HepG2 (cell line): ENCODE results near the gene FRAS1. TPM values are rescaled to one million over a fixed set of nuclear protein-coding genes. Genes with fewer than 3 reads are reported as not detected.

Experiments used
- CEBPB ChIP-seq: IDR thresholded peaks from 2 replicates; pipeline ENCODE4 v1.6.1; 2011; ENCODE audit warnings: low read depth, low read length, improper control_type of control experiment, borderline replicate concordance
- CTCF ChIP-seq: sonication (generic); formaldehyde crosslinking; IDR thresholded peaks from 2 replicates; pipeline ENCODE4 v1.5.0; 2020; ENCODE audit warnings: mild to moderate bottlenecking, missing genetic modification reagents, moderate library complexity
- FOSL1 ChIP-seq: sonication (generic); formaldehyde crosslinking; IDR thresholded peaks from 2 replicates; pipeline ENCODE4 v1.9.0; 2021; ENCODE audit warnings: missing genetic modification reagents, borderline replicate concordance
- GATAD2A ChIP-seq: IDR thresholded peaks from 2 replicates; pipeline ENCODE4 v1.6.1; 2016
- HMGXB4 ChIP-seq, 2 experiments: sonication (generic) in 1 of 2; formaldehyde crosslinking in 1 of 2; IDR thresholded peaks; 2 replicates each; pipeline versions ENCODE4 v1.4.0 to v1.6.1; 2018 to 2020; ENCODE audit warnings: missing genetic modification reagents in 2 of 2, borderline replicate concordance in 1 of 2, low read depth in 1 of 2, mild to moderate bottlenecking in 1 of 2, missing biosample characterization in 1 of 2
- HOMEZ ChIP-seq: IDR thresholded peaks from 2 replicates; pipeline ENCODE4 v1.6.1; 2016; ENCODE audit warnings: low read depth
- JUNB ChIP-seq: sonication (generic); formaldehyde crosslinking; IDR thresholded peaks from 2 replicates; pipeline ENCODE4 v1.8.0; 2022; ENCODE audit warnings: missing genetic modification reagents, mild to moderate bottlenecking, borderline replicate concordance
- MED13 ChIP-seq: sonication (generic); formaldehyde crosslinking; IDR thresholded peaks from 2 replicates; pipeline ENCODE4 v1.5.0; 2020; ENCODE audit warnings: missing genetic modification reagents
- NR2F2 ChIP-seq: IDR thresholded peaks from 2 replicates; pipeline ENCODE4 v1.6.1; 2012; ENCODE audit warnings: low read depth, inconsistent platforms, borderline replicate concordance
- PRDM4 ChIP-seq: sonication (generic); formaldehyde crosslinking; IDR thresholded peaks from 2 replicates; pipeline ENCODE4 v1.9.0; 2021; ENCODE audit warnings: missing genetic modification reagents, borderline replicate concordance
- REPIN1 ChIP-seq: sonication (generic); formaldehyde crosslinking; IDR thresholded peaks from 2 replicates; pipeline ENCODE4 v1.8.0; 2022; ENCODE audit warnings: missing genetic modification reagents, low read depth, mild to moderate bottlenecking, borderline replicate concordance
- SKIL ChIP-seq: sonication (generic); formaldehyde crosslinking; IDR thresholded peaks from 2 replicates; pipeline ENCODE4 v1.8.0; 2022; ENCODE audit warnings: missing genetic modification reagents, mild to moderate bottlenecking, moderate library complexity, borderline replicate concordance
- STAG1 ChIP-seq: sonication (generic); formaldehyde crosslinking; IDR thresholded peaks from 2 replicates; pipeline ENCODE4 v1.4.0; 2020; ENCODE audit warnings: missing genetic modification reagents
- ZBTB49 ChIP-seq: sonication (generic); formaldehyde crosslinking; IDR thresholded peaks from 2 replicates; pipeline ENCODE4 v1.4.0; 2020; ENCODE audit warnings: missing genetic modification reagents, borderline replicate concordance
- ZNF101 ChIP-seq: sonication (generic); formaldehyde crosslinking; IDR thresholded peaks from 2 replicates; pipeline ENCODE4 v1.4.0; 2020; ENCODE audit warnings: mild to moderate bottlenecking, low read depth, missing genetic modification reagents, borderline replicate concordance
- ZNF484 ChIP-seq: sonication (generic); formaldehyde crosslinking; IDR thresholded peaks from 2 replicates; pipeline ENCODE4 v1.5.1; 2020; ENCODE audit warnings: mild to moderate bottlenecking, low read depth, missing genetic modification reagents, borderline replicate concordance
- polyA plus RNA-seq, 8 experiments: library from polyadenylated mRNA; depleted of rRNA in 3 of 8; stranded (reverse) in 7 of 8; unstranded in 1 of 8; fragments of >200 nt; fragmentation: Illumina TruSeq in 4 of 8; extraction: Trizol in 4 of 8; gene quantifications; 2 replicates each; pipeline versions ENCODE4 v1.2.1 to v1.2.3, GENCODE V29; 2011 to 2016; ENCODE audit warnings: low read depth in 4 of 8, missing spikeins in 1 of 8, mixed read lengths in 1 of 8; ENCODE audit not compliant: insufficient read depth in 1 of 8
- total RNA-seq, 5 experiments: library from RNA; depleted of rRNA; stranded (reverse); fragments of >200 nt; fragmentation: Illumina TruSeq; extraction: Trizol; gene quantifications; 2 replicates each; pipeline ENCODE4 v1.2.3, GENCODE V29; 2016; ENCODE audit warnings: low read depth in 1 of 5

FRAS1 gene
- total and polyA plus RNA-seq, 2 of the 13 experiments (the other 11 are each of a cell fraction or from before 2014, with no cell fraction given) = 22.5 to 31.6 TPM

- no peak for TF ChIP-seq FOSL1 (CRISPR knock-in tag)
- TF ChIP-seq NR2F2 = no peak
- TF ChIP-seq GATAD2A = no peak
- TF ChIP-seq STAG1 (CRISPR knock-in tag) = peak; percentile 81
- TF ChIP-seq CTCF (CRISPR knock-in tag) = peak; percentile 65
- TF ChIP-seq PRDM4 (CRISPR knock-in tag) = no peak
- no peak for TF ChIP-seq JUNB (CRISPR knock-in tag)
- TF ChIP-seq ZNF101 = no peak
- TF ChIP-seq CEBPB = no peak
- no peak for TF ChIP-seq SKIL (CRISPR knock-in tag)
- no peak for TF ChIP-seq MED13
- TF ChIP-seq HMGXB4 (CRISPR knock-in tag; IDR thresholded peaks at IDR 0.05; ENCODE audit: borderline replicate concordance in 1 of 2, low read depth in 1 of 2) = 0 out of 4 replicates have a peak, but pooled peaks of 1 of the 2 experiments have one; percentile 50
- TF ChIP-seq ZBTB49 (CRISPR knock-in tag) = no peak
- TF ChIP-seq REPIN1 (CRISPR knock-in tag) = no peak
- TF ChIP-seq ZNF484 (CRISPR knock-in tag) = no peak
- TF ChIP-seq HOMEZ (CRISPR knock-in tag) = peak; percentile 32; the same call in 1 of the 2 replicates
Observed at GRCh38 chr4:78517050-78517652, 460.0 kb downstream of the FRAS1 start (continued).
